ENCODE measurements around the gene CREB5.
"Not testable (repeated sequence)": the region's sequence is repeated elsewhere in the genome, so short reads cannot be mapped to it uniquely, and the experiment has no call there.

CREB5 gene

DNA sequence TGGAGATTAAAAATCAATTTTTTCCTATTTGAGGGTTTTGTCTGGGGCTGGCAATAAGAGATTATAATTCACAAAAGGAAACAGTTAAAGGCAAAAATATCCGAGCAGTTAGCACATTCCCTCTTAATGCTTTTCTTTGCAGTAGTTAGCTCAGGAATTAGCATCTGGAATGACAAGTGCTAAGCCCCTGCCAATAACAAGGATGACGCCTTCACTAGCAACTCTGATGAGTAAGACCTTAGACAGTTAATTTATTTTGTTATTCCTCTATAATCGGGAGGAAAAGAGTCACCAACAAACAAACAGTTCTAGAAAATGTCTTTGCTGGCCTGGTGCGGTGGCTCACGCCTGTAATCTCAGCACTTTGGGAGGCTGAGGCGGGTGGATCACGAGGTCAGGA lies 394.5 kb downstream of the CREB5 start:
- Mint-ChIP-seq H3K4me1 (no peaks in the 10 kb centered on the region), H3K9me3 (no peaks in the 10 kb centered on the region), H3K27me3 (peaks cover 8% of the 10 kb centered on the region), H3K4me3 (no peak overlapping the region), H3K36me3 (no peaks in the 10 kb centered on the region), H3K27ac (no peak overlapping the region)
- no peak for DNase-seq
- CTCF ChIA-PET: no interaction called here

DNA sequence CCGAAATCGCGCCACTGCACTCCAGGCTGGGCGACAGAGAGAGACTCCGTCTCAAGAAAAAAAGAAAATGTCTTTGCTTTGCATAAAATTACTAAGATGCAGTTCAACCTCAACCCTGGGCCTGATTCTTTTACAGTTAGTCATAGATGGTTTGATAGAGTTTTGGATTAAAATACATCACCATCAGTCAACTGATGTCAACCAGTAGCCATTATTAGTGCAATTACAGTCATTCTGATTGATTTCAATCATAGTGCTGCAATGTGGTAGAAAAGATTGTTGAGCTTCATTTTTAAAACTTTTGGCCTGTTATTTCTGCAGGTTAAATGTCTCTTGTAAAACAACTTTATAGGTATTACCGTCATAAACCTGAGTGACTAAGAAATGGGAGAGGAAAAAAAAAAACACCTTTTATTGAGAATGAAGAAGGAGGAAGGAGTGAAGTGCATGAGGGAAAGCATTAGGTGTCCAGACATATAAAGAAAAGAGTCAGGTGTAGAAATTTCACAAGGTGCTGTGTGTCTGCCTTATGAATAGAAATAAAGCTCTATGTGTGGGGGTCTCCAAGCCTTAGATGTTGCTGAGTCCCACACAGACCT lies 395.2 kb downstream of the CREB5 start:
- Mint-ChIP-seq H3K9me3 (no peaks in the 10 kb centered on the region), H3K4me3 (no peak overlapping the region), H3K4me1 (no peaks in the 10 kb centered on the region), H3K27ac (no peak overlapping the region), H3K36me3 (no peaks in the 10 kb centered on the region), H3K27me3 (peaks cover 8% of the 10 kb centered on the region)
- no peak for DNase-seq
- CTCF ChIA-PET: no interaction called here

DNA sequence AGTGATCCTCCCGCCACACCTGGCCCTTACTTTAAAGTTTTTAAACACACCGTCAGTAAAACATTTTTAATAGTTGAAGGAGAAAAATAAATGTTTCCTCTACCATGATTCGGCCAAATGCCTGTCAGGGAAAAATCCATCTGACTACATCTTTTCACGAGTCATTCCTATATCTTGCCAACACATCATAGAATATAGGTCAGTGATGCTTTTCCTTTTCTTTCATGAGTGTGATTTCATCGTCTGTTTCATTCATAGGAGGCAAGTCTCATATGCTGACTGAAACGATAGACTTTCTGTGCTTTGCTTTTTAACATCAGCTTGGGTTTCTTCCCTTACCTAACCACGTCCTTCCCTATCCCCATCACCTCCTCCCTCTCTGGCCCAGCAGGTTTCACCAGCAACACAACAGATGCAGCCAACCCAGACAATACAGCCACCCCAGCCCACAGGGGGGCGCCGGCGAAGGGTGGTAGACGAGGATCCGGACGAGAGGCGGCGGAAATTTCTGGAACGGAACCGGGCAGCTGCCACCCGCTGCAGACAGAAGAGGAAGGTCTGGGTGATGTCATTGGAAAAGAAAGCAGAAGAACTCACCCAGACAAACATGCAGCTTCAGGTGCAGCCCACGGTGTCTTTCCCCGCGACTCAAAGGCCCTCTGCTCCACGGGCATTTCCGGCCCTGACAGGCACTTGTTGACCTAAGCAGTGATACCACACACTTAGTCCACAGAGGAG lies 396.6 kb downstream of the CREB5 start:
- no peak for DNase-seq
- Mint-ChIP-seq H3K36me3 (no peaks in the 10 kb centered on the region), H3K4me1 (no peaks in the 10 kb centered on the region), H3K27ac (no peak overlapping the region), H3K9me3 (no peaks in the 10 kb centered on the region), H3K4me3 (no peak overlapping the region), H3K27me3 (peaks cover 8% of the 10 kb centered on the region)
- CTCF ChIA-PET: no interaction called here

DNA sequence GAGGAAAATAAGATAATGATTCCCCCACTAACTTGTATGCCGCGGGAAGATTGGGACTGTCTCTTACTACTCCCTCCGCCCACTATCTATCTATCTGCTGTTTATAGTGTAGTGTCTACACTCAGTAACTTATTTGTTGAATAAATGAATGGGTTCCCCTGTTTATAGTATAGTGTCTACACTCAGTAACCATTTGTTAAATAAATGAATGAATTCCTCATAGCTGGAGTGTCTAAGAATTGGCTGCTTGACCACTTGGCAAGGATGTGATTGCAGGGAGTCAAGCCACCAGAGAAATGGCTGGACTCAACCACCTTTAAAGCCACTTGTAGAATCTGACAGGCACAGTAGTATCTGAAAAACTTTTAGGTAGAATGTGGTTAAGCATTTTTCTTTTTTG lies 398.7 kb downstream of the CREB5 start:
- DNase-seq: no peak
- CTCF ChIA-PET: no interaction called here
- Mint-ChIP-seq H3K27me3 (no peaks in the 10 kb centered on the region), H3K36me3 (no peaks in the 10 kb centered on the region), H3K9me3 (no peaks in the 10 kb centered on the region), H3K4me3 (no peak overlapping the region), H3K27ac (no peak overlapping the region), H3K4me1 (no peaks in the 10 kb centered on the region)

DNA sequence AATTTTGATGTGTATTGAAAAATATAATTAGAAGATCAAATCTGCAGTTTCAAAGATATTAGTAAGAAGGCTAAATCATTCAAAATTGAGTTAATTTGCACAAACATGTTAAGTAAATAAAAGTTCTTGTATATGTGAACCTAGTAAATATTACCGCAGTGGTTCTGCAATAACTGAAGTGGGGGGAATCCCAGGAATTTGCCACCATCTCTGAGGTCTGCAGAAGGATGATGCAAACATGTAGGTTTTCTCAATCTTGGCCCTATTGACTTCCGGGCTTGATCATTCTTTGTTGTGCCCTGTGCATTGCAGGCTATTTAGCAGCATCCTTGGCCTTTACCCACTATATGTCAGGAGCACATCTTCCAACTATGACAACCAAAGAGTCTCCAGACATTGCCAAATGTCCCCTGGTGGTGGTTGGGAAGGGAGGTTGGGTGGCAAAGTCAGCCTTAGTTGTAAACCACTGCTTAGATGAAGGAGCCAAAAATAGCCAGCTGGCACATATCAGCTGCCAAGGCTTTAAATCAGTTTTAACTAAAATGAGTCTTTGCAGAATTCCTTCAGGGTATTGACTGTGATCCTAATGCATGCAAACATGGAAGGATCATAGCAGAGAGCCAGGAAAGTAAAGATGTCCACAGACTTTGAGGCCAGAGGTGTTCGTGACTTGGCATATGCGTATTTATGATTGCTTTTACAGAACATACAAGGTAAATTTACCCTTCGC lies 399.5 kb downstream of the CREB5 start:
- Mint-ChIP-seq H3K27ac (no peak overlapping the region), H3K4me3 (no peak overlapping the region), H3K36me3 (no peaks in the 10 kb centered on the region), H3K27me3 (no peaks in the 10 kb centered on the region), H3K9me3 (no peaks in the 10 kb centered on the region), H3K4me1 (no peaks in the 10 kb centered on the region)
- DNase-seq: no peak
- CTCF ChIA-PET: no interaction called here

DNA sequence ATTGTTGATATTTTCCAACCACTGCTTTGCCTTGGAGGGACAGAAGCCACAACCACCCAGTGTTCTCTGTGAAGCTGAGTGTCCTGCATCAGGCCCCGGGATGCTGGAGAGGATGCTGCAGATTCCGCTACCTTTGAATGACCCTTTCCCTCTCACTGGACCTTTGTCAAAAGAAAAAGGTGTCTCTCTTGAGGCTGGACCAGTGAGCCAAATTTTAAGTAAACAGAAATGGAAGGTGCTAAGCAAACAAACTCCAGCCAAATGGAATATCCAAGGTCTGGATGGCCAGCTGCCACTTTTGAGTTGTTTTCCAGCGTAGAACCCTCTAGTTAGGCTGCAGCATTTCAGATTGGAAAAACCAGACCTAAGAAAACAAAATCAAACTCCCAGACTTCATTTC lies 400.3 kb downstream of the CREB5 start:
- CTCF ChIA-PET: no interaction called here

GRCh38 chr7:28813243-28813962 lies 401.1 kb downstream of the CREB5 start:
- no peaks in the 10 kb centered on the region for H3K27me3 Mint-ChIP-seq
- H3K4me1 Mint-ChIP-seq: no peaks in the 10 kb centered on the region
- CTCF ChIA-PET: no interaction called here
- no peak overlapping the region for H3K4me3 Mint-ChIP-seq
- H3K9me3 Mint-ChIP-seq: no peaks in the 10 kb centered on the region
- no peak for DNase-seq
- H3K27ac Mint-ChIP-seq: no peak overlapping the region
- no peaks in the 10 kb centered on the region for H3K36me3 Mint-ChIP-seq

More for the DNA sequence above, 400.3 kb downstream of the CREB5 start:
- H3K4me3 Mint-ChIP-seq: no peak overlapping the region
- H3K4me1 Mint-ChIP-seq: no peaks in the 10 kb centered on the region
- no peaks in the 10 kb centered on the region for H3K36me3 Mint-ChIP-seq
- H3K27me3 Mint-ChIP-seq: no peaks in the 10 kb centered on the region
- no peak overlapping the region for H3K27ac Mint-ChIP-seq
- H3K9me3 Mint-ChIP-seq: no peaks in the 10 kb centered on the region
- no peak for DNase-seq

DNA sequence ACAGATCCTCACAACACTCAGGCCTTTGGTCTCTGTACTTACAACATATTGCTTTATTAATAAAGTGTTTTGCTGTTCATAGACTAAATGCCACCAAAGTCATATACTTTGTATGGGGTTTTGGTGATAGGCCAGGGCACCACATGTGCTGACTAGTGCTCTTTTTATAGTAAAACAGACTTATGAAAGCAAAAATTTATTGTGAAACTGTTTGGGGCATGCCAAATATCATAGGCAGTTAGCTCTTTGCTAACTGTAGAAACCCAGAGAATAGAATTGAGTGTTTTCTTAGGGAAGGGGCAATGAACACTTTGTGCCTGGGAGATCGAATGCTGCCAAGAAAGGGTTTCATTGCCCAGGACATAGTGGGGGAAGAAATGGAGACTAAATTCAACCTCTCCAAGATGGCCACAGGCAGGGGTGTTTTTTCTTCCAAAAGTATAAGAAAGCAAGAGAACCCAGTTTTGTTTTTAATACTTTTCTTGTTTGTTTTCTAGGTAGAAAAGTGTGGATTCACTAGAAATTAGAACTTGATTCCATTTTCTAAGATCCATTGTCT lies 403.1 kb downstream of the CREB5 start:
- DNase-seq: no peak
- CTCF ChIA-PET: no interaction called here
- Mint-ChIP-seq H3K4me3 (no peak overlapping the region), H3K4me1 (no peaks in the 10 kb centered on the region), H3K36me3 (no peaks in the 10 kb centered on the region), H3K27ac (no peak overlapping the region), H3K9me3 (no peaks in the 10 kb centered on the region), H3K27me3 (no peaks in the 10 kb centered on the region)

DNA sequence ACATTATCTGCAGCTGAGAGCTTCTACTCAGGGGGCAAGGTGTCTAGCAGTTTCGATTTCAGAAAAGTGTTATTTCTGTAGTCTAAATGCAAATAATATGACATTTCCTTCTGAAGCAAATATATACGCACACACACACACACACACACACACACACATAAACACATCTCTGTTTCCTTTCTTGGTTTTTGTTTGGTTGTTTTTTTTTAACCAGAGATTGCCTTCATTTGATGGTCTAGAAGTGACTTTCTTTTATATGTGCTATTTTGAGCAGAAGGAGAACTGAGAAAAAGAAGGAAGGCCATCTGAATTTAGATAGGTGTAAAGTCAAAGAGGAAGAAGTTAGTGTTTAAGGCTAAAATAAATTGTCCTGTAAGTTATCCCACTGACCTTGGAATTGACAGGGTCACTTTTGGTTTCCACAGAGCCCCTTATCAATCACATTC lies 403.6 kb downstream of the CREB5 start:
- CTCF ChIA-PET: no interaction called here
- Mint-ChIP-seq H3K27ac (no peak overlapping the region), H3K9me3 (no peaks in the 10 kb centered on the region), H3K27me3 (no peaks in the 10 kb centered on the region), H3K4me3 (no peak overlapping the region), H3K4me1 (no peaks in the 10 kb centered on the region), H3K36me3 (no peaks in the 10 kb centered on the region)
- no peak for DNase-seq

GRCh38 chr7:28818996-28819395 lies 406.7 kb downstream of the CREB5 start:
- Mint-ChIP-seq H3K9me3 (no peaks in the 10 kb centered on the region), H3K4me1 (no peaks in the 10 kb centered on the region), H3K27ac (no peak overlapping the region), H3K4me3 (no peak overlapping the region), H3K27me3 (peaks cover 5% of the 10 kb centered on the region), H3K36me3 (no peaks in the 10 kb centered on the region)
- CTCF ChIA-PET: no interaction called here
- no peak for DNase-seq

DNA sequence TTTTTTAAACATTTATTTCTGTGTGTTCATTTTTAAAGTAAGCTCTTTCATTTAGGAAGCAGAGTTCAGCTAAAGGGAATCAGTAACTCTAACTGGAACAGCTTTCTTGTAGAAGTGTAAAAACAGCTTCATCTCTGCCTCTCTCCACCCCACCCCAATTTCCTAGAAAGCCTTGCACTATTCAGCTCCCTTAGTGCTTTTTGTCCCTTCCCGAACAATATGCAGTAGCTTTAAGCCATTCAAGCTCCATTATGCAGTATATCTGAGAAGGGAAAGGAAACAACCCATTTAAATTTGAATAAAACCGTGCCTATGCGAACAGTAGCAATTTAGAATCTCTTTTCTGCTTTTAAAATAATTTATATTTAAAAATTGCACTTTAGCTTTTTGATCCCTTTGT lies 411.3 kb downstream of the CREB5 start:
- Mint-ChIP-seq H3K4me3 (no peak overlapping the region), H3K27ac (no peak overlapping the region), H3K27me3 (peaks cover 5% of the 10 kb centered on the region), H3K9me3 (no peaks in the 10 kb centered on the region), H3K36me3 (no peaks in the 10 kb centered on the region), H3K4me1 (no peaks in the 10 kb centered on the region)
- CTCF ChIA-PET: no interaction called here
- DNase-seq: no peak

DNA sequence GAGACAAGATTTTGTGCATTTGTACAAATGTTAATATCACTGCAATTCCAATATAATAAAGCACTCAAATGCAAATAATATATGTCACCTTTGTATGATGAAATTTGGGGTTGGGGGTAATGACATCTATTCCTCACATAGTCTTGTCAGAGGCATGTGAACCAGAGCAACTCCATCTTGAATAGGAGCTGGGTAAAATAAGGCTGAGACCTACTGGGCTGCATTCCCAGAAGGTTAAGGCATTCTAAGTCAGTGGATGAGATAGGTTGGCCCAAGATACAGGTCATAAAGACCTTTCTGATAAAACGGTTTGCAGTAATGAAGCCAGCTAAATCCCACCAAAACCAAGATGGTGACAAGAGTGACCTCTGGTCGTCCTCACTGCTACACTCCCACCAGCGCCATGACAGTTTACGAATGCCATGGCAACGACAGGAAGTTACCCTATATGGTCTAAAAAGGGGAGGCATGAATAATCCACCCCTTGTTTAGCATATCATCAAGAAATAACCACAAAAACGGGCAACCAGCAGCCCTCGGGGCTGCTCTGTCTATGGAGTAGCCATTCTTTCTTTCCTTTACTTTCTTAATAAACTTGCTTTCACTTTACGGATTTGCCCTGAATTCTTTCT lies 413.6 kb downstream of the CREB5 start:
- H3K9me3 Mint-ChIP-seq, CTCF ChIA-PET, H3K4me1 Mint-ChIP-seq, H3K4me3 Mint-ChIP-seq, H3K36me3 Mint-ChIP-seq, H3K27ac Mint-ChIP-seq, H3K27me3 Mint-ChIP-seq, DNase-seq: not testable (repeated sequence)

DNA sequence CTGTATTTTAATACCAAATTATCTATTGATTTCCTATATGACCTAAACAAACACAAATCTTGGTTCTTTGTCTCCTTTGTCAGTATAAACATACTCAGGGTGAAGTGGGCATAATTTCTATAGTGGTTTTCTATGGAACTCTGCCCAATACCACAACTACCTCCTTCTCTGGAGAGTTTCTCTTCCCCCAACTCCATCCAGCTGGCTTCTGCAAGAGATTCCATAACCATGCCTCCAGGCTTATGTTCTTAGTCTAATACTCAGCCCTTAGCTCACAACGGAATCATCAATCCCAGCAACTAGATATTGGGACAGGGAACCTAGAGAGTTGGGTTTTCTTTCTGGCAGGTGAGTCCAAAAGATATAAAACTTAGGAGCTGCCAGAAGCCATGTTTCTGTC lies 418.5 kb downstream of the CREB5 start:
- Mint-ChIP-seq H3K4me3 (no peak overlapping the region), H3K36me3 (no peaks in the 10 kb centered on the region), H3K9me3 (no peaks in the 10 kb centered on the region), H3K4me1 (no peaks in the 10 kb centered on the region), H3K27me3 (peaks cover 4% of the 10 kb centered on the region), H3K27ac (no peak overlapping the region)
- CTCF ChIA-PET: no interaction called here
- DNase-seq: no peak

GRCh38 chr7:28832669-28833068 lies 420.4 kb downstream of the CREB5 start:
- Mint-ChIP-seq H3K4me3 (no peak overlapping the region), H3K27me3 (peaks cover 4% of the 10 kb centered on the region), H3K4me1 (no peaks in the 10 kb centered on the region), H3K27ac (no peak overlapping the region), H3K9me3 (no peaks in the 10 kb centered on the region), H3K36me3 (no peaks in the 10 kb centered on the region)
- DNase-seq: no peak
- CTCF ChIA-PET: no interaction called here

All from activated naive CD4-positive, alpha-beta T cell treated with anti-CD3 and anti-CD28 coated beads, Interleukin-2, amount 10 ng/mL, durations not matched to agents 7 days and 5 days (primary cell).